ENCODE data around the gene CSTF2.

CSTF2 gene

DNA sequence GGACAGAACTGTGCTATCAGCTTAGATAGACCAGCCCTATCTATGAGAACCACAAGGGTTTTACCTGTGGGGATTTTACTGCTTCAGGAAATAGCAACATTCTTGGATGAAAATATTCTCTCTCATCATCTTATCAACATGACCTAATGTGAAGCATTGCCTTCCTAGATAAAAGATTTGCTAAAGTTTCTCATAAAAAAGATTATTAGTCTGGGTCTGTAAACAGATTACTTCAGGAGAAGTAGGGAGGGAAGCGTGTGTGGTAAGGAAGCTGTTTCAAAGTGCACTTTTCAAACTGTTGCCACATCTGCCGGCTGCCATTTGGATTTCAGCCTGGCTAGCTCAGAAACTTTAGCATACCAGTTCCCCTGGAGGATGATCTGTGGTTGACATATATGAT lies 54.1 kb downstream of the CSTF2 start, which contains the start of gene NOX1:
Gene NOX1, minus strand, starts transcription at position 35 of the 400 bp plus-strand sequence. CDS start 220 bp downstream, outside the sequence.
- DNase-seq (ENCODE audit: low read depth, low spot score): no peak
- TF ChIP-seq YY1 (IDR thresholded peaks at IDR 0.05; ENCODE audit: insufficient read depth, insufficient read length) (no peak), ZNF274 (IDR thresholded peaks at IDR 0.05; ENCODE audit: low read depth, low read length) (no peak), SUZ12 (IDR thresholded peaks at IDR 0.05; ENCODE audit: extremely low read depth, insufficient read depth, insufficient read length) (no peak)
- Histone ChIP-seq H3K36me3 (ENCODE audit: insufficient read depth, insufficient read length, low read length) (no peaks in the 10 kb centered on the region), H3K4me3 (ENCODE audit: insufficient read length, low read depth) (no peak within 1 kb of the TSS), H3K4me1 (ENCODE audit: insufficient read depth, insufficient read length) (no peaks in the 10 kb centered on the region), H3K9me3 (ENCODE audit: insufficient read depth, low read length) (no peaks in the 10 kb centered on the region), H3K27me3 (ENCODE audit: insufficient read depth, insufficient read length) (no peaks in the 10 kb centered on the region), H3K9ac (ENCODE audit: insufficient read length, low read depth) (no peak within 1 kb of the TSS)

DNA sequence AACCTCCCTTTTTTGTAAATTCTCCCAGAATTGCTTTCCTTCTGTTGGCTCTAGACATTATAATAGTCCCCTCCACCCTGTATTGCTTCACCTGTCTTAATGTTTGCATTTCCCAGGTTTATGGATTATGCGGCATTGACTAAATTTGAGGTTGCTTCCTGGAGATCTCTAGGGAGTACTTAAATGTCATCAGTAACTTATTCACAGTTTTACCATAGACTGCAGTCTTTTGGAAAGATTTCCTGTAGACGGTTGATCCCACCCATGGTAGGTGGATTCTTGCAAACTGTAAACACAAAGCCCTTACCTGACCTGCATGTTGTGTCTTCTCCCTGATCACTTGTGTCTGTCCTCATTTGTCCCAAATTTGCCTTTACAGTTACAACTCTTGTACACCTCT lies 60.2 kb downstream of the CSTF2 start:
- Histone ChIP-seq H3K4me1 (ENCODE audit: insufficient read depth, insufficient read length) (no peaks in the 10 kb centered on the region), H3K9me3 (ENCODE audit: insufficient read depth, low read length) (no peaks in the 10 kb centered on the region), H3K9ac (ENCODE audit: insufficient read length, low read depth) (no peak overlapping the region), H3K4me3 (ENCODE audit: insufficient read length, low read depth) (no peak overlapping the region), H3K36me3 (ENCODE audit: insufficient read depth, insufficient read length, low read length) (no peaks in the 10 kb centered on the region), H3K27me3 (ENCODE audit: insufficient read depth, insufficient read length) (no peaks in the 10 kb centered on the region)
- no peak for TF ChIP-seq ZNF274 (IDR thresholded peaks at IDR 0.05; ENCODE audit: low read depth, low read length)
- TF ChIP-seq YY1 (IDR thresholded peaks at IDR 0.05; ENCODE audit: insufficient read depth, insufficient read length): no peak
- no peak for TF ChIP-seq SUZ12 (IDR thresholded peaks at IDR 0.05; ENCODE audit: extremely low read depth, insufficient read depth, insufficient read length)
- DNase-seq (ENCODE audit: low read depth, low spot score): no peak

DNA sequence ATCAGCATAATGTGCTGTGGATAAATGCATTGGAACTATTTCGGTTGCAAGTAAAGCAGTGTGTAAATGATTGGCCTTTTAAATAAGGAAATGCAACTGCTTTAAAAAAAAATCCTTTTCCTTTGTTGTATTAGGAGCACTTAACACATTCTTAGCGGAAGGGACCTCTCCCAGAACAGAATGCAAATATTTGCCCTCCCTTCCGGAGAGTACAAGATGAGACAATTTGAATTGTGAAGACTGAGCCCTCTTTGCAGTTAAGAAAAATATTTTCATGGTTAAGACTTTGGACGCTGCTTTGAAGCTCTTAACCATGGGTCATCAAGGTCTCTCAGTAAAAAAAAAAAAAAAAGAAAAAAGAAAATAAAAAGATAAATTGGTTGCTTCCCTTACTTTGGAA lies 63.5 kb downstream of the CSTF2 start:
- no peak overlapping the region for H3K4me3 ChIP-seq (ENCODE audit: insufficient read length, low read depth)
- H3K4me1 ChIP-seq (ENCODE audit: insufficient read depth, insufficient read length): no peaks in the 10 kb centered on the region
- no peak for TF ChIP-seq ZNF274 (IDR thresholded peaks at IDR 0.05; ENCODE audit: low read depth, low read length)
- TF ChIP-seq YY1 (IDR thresholded peaks at IDR 0.05; ENCODE audit: insufficient read depth, insufficient read length): no peak
- no peak for TF ChIP-seq SUZ12 (IDR thresholded peaks at IDR 0.05; ENCODE audit: extremely low read depth, insufficient read depth, insufficient read length)
- no peaks in the 10 kb centered on the region for H3K27me3 ChIP-seq (ENCODE audit: insufficient read depth, insufficient read length)
- no peaks in the 10 kb centered on the region for H3K36me3 ChIP-seq (ENCODE audit: insufficient read depth, insufficient read length, low read length)
- peak; percentile 13 for DNase-seq (ENCODE audit: low read depth, low spot score)
- no peak overlapping the region for H3K9ac ChIP-seq (ENCODE audit: insufficient read length, low read depth)
- H3K9me3 ChIP-seq (ENCODE audit: insufficient read depth, low read length): no peaks in the 10 kb centered on the region
